Sigmoid colon (tissue), 7 donors: ENCODE data around the gene ANKRD6. TPM values are rescaled to one million over a fixed set of nuclear protein-coding genes. Genes with fewer than 3 reads are reported as not detected.

Experiments
- DNase-seq: peaks from one replicate; pipeline ENCODE4 v3.0.0-alpha.2; 2019
- H3K27ac ChIP-seq, 4 donors: fragments of 200-600 bp; sonication (generic); one replicate each; pipeline ENCODE4 v1.5.1; 2016 to 2019; ENCODE audit warnings: mild to moderate bottlenecking in 1 of 4
- H3K27me3 ChIP-seq, 3 donors: fragments of 200-600 bp; sonication (generic); one replicate each; pipeline ENCODE4 v1.5.1; 2019; ENCODE audit warnings: mild to moderate bottlenecking in 1 of 3
- H3K36me3 ChIP-seq, 4 donors: fragments of 200-600 bp; sonication (generic); one replicate each; pipeline ENCODE4 v1.5.1; 2016 to 2019
- H3K4me1 ChIP-seq, 4 donors: fragments of 200-600 bp; sonication (generic); one replicate each; pipeline ENCODE4 v1.5.1; 2017 to 2019
- H3K4me3 ChIP-seq, 4 donors: fragments of 200-600 bp; sonication (generic); one replicate each; pipeline ENCODE4 v1.5.1; 2017 to 2019; ENCODE audit warnings: mild to moderate bottlenecking in 2 of 4, moderate library complexity in 1 of 4
- H3K9me3 ChIP-seq, 4 donors: fragments of 200-600 bp in 3 of 4; sonication (generic) in 3 of 4; one replicate each; pipeline versions ENCODE4 v1.5.1 to v1.6.1; 2013 to 2019
- EP300 ChIP-seq, 4 donors: sonication (generic); formaldehyde crosslinking; IDR thresholded peaks; one replicate each; pipeline ENCODE4 v1.6.1; 2017; ENCODE audit warnings: antibody characterized with exemption in 4 of 4
- POLR2A ChIP-seq, 2 donors: fragments of 450-650 bp; IDR thresholded peaks; one replicate each; pipeline ENCODE4 v1.6.1; 2016; ENCODE audit warnings: antibody characterized with exemption in 2 of 2, mild to moderate bottlenecking in 2 of 2, moderate library complexity in 2 of 2
- POLR2AphosphoS5 ChIP-seq, 4 donors: sonication (generic); formaldehyde crosslinking; IDR thresholded peaks; one replicate each; pipeline ENCODE4 v1.6.1; 2017; ENCODE audit warnings: antibody characterized with exemption in 4 of 4
- WGBS, 2 donors: extraction: QIAGEN DNeasy Blood & Tissue Kit; methylation state at CpG; one replicate each; pipeline ENCODE4 v1.1.7; 2013; 5-methylcytosine and 5-hydroxymethylcytosine counted together
- intact Hi-C: fragments of 100-400 bp; cut with DNase I; formaldehyde crosslinking; loops from one replicate; pipeline ENCODE4 v1.15.1; 2023
- polyA plus RNA-seq, 3 donors: library from polyadenylated mRNA; stranded (reverse); fragments of 200-250 nt; gene quantifications; one replicate each; pipeline ENCODE4 v1.2.3, GENCODE V29; 2013
- total RNA-seq, 4 donors: library from RNA; depleted of rRNA; stranded (reverse); fragments of >200 nt; gene quantifications; one replicate each; pipeline ENCODE4 v1.1.0, GENCODE V29; 2016
- TF ChIP-seq, protein P1 (sequence below), 4 experiments: fragments of 450-650 bp in 3 of 4; fragments of 200-600 bp in 1 of 4; IDR thresholded peaks; one replicate each; pipeline ENCODE4 v1.5.1; 2016 to 2019; ENCODE audit warnings: antibody characterized with exemption in 4 of 4, mild to moderate bottlenecking in 3 of 4, moderate library complexity in 2 of 4
- donor health status: healthy with polysubstance abuse.
- donor health status: Bipolar disorder and iron deficiency.
- donor health status: healthy.

Gene ANKRD6
- total and polyA plus RNA-seq, 7 donors, result 1.7 to 21.6 (median 8.0) TPM

DNA sequence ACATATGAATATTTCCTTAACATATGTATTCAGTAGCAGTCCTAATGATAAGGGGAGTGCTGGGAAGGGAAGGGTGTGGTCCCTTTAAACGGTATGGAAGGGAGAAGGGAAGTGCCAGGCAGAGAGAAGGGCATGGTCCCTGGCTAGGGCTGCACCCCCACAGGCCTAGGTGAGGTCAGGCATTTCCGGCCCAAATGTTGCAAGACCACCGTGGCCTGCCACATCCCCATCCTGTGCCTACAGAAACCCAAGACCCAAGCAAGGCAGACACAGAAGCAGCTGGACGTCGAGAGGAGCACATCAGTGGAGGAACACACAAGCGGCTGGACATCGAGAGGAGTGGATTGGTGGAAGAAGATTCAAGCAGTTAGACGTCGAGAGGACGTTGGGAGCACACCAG lies 26.8 kb upstream of the ANKRD6 start:
- DNase-seq, result no peak
- intact Hi-C loops, result no loop called here
- Histone ChIP-seq H3K4me3 (no peak overlapping the region), H3K36me3 (no peaks in the 10 kb centered on the region), H3K9me3 (no peaks in the 10 kb centered on the region), H3K4me1 (peaks cover 0 to 9% (median 3%) of the 10 kb centered on the region in 4 donors), H3K27ac (no peak overlapping the region), H3K27me3 (no peaks in the 10 kb centered on the region)
- TF ChIP-seq POLR2A (IDR thresholded peaks at IDR 0.05), result no peak
- TF ChIP-seq, protein P1, sequence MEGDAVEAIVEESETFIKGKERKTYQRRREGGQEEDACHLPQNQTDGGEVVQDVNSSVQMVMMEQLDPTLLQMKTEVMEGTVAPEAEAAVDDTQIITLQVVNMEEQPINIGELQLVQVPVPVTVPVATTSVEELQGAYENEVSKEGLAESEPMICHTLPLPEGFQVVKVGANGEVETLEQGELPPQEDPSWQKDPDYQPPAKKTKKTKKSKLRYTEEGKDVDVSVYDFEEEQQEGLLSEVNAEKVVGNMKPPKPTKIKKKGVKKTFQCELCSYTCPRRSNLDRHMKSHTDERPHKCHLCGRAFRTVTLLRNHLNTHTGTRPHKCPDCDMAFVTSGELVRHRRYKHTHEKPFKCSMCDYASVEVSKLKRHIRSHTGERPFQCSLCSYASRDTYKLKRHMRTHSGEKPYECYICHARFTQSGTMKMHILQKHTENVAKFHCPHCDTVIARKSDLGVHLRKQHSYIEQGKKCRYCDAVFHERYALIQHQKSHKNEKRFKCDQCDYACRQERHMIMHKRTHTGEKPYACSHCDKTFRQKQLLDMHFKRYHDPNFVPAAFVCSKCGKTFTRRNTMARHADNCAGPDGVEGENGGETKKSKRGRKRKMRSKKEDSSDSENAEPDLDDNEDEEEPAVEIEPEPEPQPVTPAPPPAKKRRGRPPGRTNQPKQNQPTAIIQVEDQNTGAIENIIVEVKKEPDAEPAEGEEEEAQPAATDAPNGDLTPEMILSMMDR (IDR thresholded peaks at IDR 0.05), result no peak
- no peak for TF ChIP-seq EP300 (IDR thresholded peaks at IDR 0.05)
- no peak for TF ChIP-seq POLR2AphosphoS5 (IDR thresholded peaks at IDR 0.05)
- 62 to 71% methylated on average over 10 of the region's 10 CpGs for WGBS, 2 donors

DNA sequence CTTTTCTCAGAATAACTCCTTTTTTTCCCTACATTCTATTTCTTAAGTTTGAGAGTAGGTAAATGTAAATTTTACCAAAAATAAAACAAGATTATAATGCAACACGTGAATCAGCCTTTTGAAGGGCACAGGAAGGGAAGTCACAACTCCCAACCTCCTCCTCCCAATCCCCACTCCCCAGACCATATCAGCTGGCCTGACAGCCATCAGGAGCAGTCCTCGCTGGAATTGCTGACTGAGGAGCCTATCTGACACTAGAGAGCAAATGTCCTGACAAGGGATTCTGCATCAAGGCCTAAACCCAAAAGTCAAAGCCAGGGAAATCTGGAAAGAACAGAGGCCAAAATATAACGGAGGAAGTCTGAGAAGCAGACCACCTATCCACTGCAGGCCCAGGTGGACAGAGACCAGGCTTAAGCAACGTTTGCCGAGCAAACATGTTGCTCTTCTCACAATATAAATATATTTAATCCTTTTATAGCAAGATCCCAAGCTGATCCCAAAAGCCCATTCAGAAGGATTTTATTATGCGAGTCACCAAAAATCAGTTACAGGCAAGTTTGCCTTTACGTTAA lies 23.4 kb upstream of the ANKRD6 start:
- TF ChIP-seq POLR2A (IDR thresholded peaks at IDR 0.05) (no peak), POLR2AphosphoS5 (IDR thresholded peaks at IDR 0.05) (no peak), EP300 (IDR thresholded peaks at IDR 0.05) (no peak)
- TF ChIP-seq, protein P1 (IDR thresholded peaks at IDR 0.05), result no peak
- Histone ChIP-seq H3K4me1 (peaks cover 0 to 23% (median 12%) of the 10 kb centered on the region in 4 donors), H3K4me3 (no peak overlapping the region), H3K9me3 (no peaks in the 10 kb centered on the region), H3K36me3 (no peaks in the 10 kb centered on the region), H3K27ac (no peak overlapping the region), H3K27me3 (no peaks in the 10 kb centered on the region)
- DNase-seq, result no peak
- WGBS, 2 donors, result 82 to 83% methylated on average over 7 of the region's 7 CpGs
- intact Hi-C loops, result loop anchor here (5.0 kb wide), 2 partner anchors 37 to 447 kb away; partner anchors contain the start of gene RNGTT

DNA sequence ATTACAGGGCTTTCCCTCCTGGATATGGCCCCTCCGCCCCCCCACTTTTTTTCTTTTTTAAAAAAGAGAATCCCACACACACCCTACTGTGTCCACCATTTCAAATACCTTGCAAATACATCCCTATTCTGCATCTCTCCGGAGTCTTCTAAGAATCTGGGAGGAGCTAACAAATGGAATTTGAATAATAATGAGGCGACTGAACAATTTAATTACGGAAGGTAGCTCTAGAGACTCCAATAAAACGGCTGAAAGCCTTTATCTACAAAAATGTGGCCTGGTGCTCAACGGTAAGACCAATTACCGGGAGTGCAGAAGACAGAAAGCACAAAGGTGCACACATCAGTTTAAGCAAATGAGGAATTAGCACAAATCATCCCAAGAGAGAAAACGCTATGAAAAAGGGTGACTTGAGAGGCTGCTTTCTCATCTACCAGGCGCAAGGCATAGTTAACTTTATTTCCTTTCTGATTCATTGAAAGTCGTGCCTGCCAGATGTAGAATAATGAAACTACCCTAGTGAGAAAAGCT lies 22.7 kb upstream of the ANKRD6 start:
- no peaks in the 10 kb centered on the region for H3K36me3 ChIP-seq
- intact Hi-C loops, result loop anchor here (5.0 kb wide), 2 partner anchors 38 to 448 kb away; partner anchors contain the start of gene RNGTT
- no peak for DNase-seq
- H3K4me1 ChIP-seq, result peaks cover 0 to 23% (median 12%) of the 10 kb centered on the region in 4 donors
- WGBS, 2 donors, result 62 to 69% methylated on average over 10 of the region's 10 CpGs
- no peaks in the 10 kb centered on the region for H3K9me3 ChIP-seq
- peak overlapping the region in 2 of 4 donors; percentile 86 to 91 for H3K4me3 ChIP-seq
- no peaks in the 10 kb centered on the region for H3K27me3 ChIP-seq
- TF ChIP-seq EP300 (IDR thresholded peaks at IDR 0.05) (no peak), POLR2AphosphoS5 (IDR thresholded peaks at IDR 0.05) (no peak), POLR2A (IDR thresholded peaks at IDR 0.05) (no peak)
- TF ChIP-seq, protein P1 (IDR thresholded peaks at IDR 0.05), result no peak
- H3K27ac ChIP-seq, result peak overlapping the region in 1 of 4 donors; percentile 76

DNA sequence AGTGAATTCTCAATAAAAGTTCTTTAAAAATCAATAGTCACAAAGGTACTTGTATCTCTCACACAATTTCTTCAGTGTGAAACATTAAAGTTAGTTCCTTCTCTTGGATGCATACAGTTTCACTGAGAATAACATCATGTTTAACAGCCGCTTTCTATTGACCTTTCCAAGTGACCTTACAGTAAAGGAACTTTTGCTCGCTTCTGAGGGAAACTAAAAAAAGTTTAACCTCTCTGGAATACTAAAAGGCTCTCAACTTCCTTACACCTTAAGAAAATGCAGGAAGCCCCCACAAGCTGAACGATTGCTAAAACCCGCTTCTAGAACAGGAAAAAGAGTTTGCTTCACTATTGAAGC lies 22.2 kb upstream of the ANKRD6 start:
- no peaks in the 10 kb centered on the region for H3K9me3 ChIP-seq
- no peaks in the 10 kb centered on the region for H3K27me3 ChIP-seq
- H3K36me3 ChIP-seq, result no peaks in the 10 kb centered on the region
- peak overlapping the region; percentile 64 to 77 (median 73) for H3K27ac ChIP-seq
- intact Hi-C loops, result loop anchor here (5.0 kb wide), 2 partner anchors 38 to 448 kb away; partner anchors contain the start of gene RNGTT
- no peak for DNase-seq
- 13 to 18% methylated on average over 4 of the region's 4 CpGs for WGBS, 2 donors
- H3K4me3 ChIP-seq, result peak overlapping the region; percentile 81 to 91 (median 84)
- no peak for TF ChIP-seq POLR2A (IDR thresholded peaks at IDR 0.05)
- peaks cover 0 to 23% (median 12%) of the 10 kb centered on the region in 4 donors for H3K4me1 ChIP-seq

DNA sequence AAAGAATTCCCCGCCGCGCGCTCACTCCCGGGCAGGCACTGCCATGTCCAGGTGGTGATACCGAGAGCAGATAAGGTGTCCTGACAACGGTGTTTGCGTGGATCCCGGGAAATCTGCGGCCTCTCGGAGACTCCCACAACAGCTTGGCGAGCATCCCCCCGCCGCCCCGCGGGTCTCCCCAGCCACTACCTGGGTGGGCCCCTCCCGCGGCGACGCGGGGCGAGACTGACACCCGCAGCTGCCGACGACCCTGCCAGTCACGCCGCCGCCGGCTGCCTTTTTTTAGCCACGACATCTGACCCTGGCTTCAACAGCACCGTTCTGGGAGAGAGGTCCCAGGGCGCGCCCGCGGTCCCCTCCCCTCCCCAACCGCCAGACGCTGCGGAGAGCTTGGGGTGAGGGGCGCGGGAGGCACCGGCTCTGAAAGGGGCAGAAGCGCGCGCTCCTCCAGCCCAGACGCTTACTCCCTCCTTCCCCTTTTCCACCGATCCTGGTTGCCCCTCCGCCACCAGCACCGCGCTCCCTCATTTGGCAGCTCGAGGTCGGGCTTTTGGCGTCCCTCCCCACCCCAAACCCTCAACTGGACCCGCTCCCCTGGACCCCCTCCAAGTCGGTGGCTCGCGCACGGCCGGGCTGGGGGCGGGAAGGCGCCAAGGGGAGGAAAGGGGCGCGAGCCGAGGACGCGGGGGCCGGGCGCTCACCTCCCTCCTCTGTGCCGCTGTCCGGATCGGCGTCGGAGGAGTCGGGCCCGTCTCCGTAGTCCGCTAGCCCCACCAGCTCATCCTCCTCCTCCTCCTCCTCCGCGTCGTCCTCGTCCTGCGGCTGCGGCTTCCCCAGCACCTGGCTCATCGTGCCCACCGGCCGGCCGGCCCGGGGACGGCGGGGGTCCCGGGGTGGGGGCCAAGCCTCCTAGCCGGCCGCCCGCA lies 21.5 kb upstream of the ANKRD6 start:
- Histone ChIP-seq H3K4me1 (peaks cover 0 to 23% (median 12%) of the 10 kb centered on the region in 4 donors), H3K4me3 (peak overlapping the region; percentile 81 to 91 (median 84)), H3K27me3 (no peaks in the 10 kb centered on the region), H3K27ac (peak overlapping the region; percentile 64 to 77 (median 73)), H3K36me3 (no peaks in the 10 kb centered on the region), H3K9me3 (no peaks in the 10 kb centered on the region)
- intact Hi-C loops, result loop anchor here (5.0 kb wide), 2 partner anchors 39 to 449 kb away; partner anchors contain the start of gene RNGTT
- no peak for TF ChIP-seq EP300 (IDR thresholded peaks at IDR 0.05)
- TF ChIP-seq POLR2A (IDR thresholded peaks at IDR 0.05), result no peak
- TF ChIP-seq, protein P1 (IDR thresholded peaks at IDR 0.05), result no peak
- no peak for TF ChIP-seq POLR2AphosphoS5 (IDR thresholded peaks at IDR 0.05)
- WGBS, 2 donors, result 1% methylated on average over 93 of the region's 93 CpGs
- peak; percentile 72 for DNase-seq
